ENCODE data around the gene AK9.

- TF ChIP-seq, protein P1, sequence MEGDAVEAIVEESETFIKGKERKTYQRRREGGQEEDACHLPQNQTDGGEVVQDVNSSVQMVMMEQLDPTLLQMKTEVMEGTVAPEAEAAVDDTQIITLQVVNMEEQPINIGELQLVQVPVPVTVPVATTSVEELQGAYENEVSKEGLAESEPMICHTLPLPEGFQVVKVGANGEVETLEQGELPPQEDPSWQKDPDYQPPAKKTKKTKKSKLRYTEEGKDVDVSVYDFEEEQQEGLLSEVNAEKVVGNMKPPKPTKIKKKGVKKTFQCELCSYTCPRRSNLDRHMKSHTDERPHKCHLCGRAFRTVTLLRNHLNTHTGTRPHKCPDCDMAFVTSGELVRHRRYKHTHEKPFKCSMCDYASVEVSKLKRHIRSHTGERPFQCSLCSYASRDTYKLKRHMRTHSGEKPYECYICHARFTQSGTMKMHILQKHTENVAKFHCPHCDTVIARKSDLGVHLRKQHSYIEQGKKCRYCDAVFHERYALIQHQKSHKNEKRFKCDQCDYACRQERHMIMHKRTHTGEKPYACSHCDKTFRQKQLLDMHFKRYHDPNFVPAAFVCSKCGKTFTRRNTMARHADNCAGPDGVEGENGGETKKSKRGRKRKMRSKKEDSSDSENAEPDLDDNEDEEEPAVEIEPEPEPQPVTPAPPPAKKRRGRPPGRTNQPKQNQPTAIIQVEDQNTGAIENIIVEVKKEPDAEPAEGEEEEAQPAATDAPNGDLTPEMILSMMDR (IDR thresholded peaks at IDR 0.05), result no peak
- TF ChIP-seq EZH2 (IDR thresholded peaks at IDR 0.05), result no peak
Measured at GRCh38 chr6:109443425-109443950, 247.5 kb downstream of the AK9 start.

Data from neural progenitor cell (in vitro differentiated cells).